CD14-positive monocyte (primary cell): ENCODE measurements around the gene EXT2. TPM values are rescaled to one million over a fixed set of nuclear protein-coding genes. Genes with fewer than 3 reads are reported as not detected.

Experiments
- DNase-seq, 3 donors: peaks; one replicate each; pipeline ENCODE4 v3.0.0-alpha.2; 2011 to 2022
- H2AFZ ChIP-seq: 2 replicates; pipeline ENCODE4 v1.6.0; 2012; ENCODE audit warnings: mild to moderate bottlenecking, low read depth, low read length, inconsistent platforms; ENCODE audit not compliant: insufficient read depth, poor library complexity, severe bottlenecking
- H3K27ac ChIP-seq, 2 donors: 1 replicate in 1 of 2; 2 replicates in 1 of 2; pipeline ENCODE4 v1.5.1; 2012 to 2013; ENCODE audit warnings: low read length in 2 of 2, control low read depth in 1 of 2, inconsistent platforms in 1 of 2, low read depth in 1 of 2, mild to moderate bottlenecking in 1 of 2
- H3K27me3 ChIP-seq, 2 donors: one replicate each; pipeline versions ENCODE4 v1.6.0 to v1.6.1; 2011 to 2013; ENCODE audit warnings: low read length in 2 of 2; ENCODE audit not compliant: control insufficient read depth in 2 of 2, insufficient read depth in 2 of 2
- H3K36me3 ChIP-seq, 2 donors: replicated peaks in 1 of 2; 1 replicate in 1 of 2; 2 replicates in 1 of 2; pipeline versions ENCODE4 v1.5.1 to v1.6.1; 2012 to 2013; ENCODE audit warnings: low read length in 2 of 2, control low read depth in 1 of 2, inconsistent platforms in 1 of 2, mild to moderate bottlenecking in 1 of 2; ENCODE audit not compliant: insufficient read depth in 2 of 2, control insufficient read depth in 1 of 2
- H3K4me1 ChIP-seq, 2 donors: 1 replicate in 1 of 2; 2 replicates in 1 of 2; pipeline versions ENCODE4 v1.5.1 to v1.6.1; 2012 to 2013; ENCODE audit warnings: low read length in 2 of 2, control low read depth in 1 of 2, inconsistent platforms in 1 of 2, mild to moderate bottlenecking in 1 of 2, moderate library complexity in 1 of 2; ENCODE audit not compliant: insufficient read depth in 2 of 2, control insufficient read depth in 1 of 2
- H3K4me2 ChIP-seq: replicated peaks from 2 replicates; pipeline ENCODE3; 2012; ENCODE audit warnings: low read length, moderate library complexity, mild to moderate bottlenecking; ENCODE audit not compliant: poor library complexity, severe bottlenecking; ENCODE audit errors: extremely low read depth
- H3K4me3 ChIP-seq, 3 experiments: fragments of 200-600 bp in 1 of 3; sonication (generic) in 1 of 3; replicated peaks in 1 of 3; 1 replicate in 2 of 3; 2 replicates in 1 of 3; pipeline ENCODE4 v1.5.1; 2011 to 2013; ENCODE audit warnings: low read length in 3 of 3, mild to moderate bottlenecking in 3 of 3, control low read depth in 2 of 3, low read depth in 2 of 3, inconsistent platforms in 1 of 3, moderate library complexity in 1 of 3
- H3K79me2 ChIP-seq: 2 replicates; pipeline ENCODE4 v1.6.0; 2012; ENCODE audit warnings: mild to moderate bottlenecking, control low read depth, inconsistent platforms, low read length, moderate library complexity; ENCODE audit not compliant: insufficient read depth
- H3K9ac ChIP-seq: 2 replicates; pipeline ENCODE4 v1.6.0; 2017; ENCODE audit warnings: low read length, mild to moderate bottlenecking; ENCODE audit not compliant: insufficient read depth, poor library complexity, severe bottlenecking
- H3K9me3 ChIP-seq, 2 donors: replicated peaks in 1 of 2; 1 replicate in 1 of 2; 2 replicates in 1 of 2; pipeline versions ENCODE4 v1.5.1 to v1.6.1; 2012 to 2013; ENCODE audit warnings: low read length in 2 of 2, control low read depth in 1 of 2; ENCODE audit not compliant: control insufficient read depth in 1 of 2, insufficient read depth in 1 of 2
- H4K20me1 ChIP-seq: 2 replicates; pipeline ENCODE4 v1.6.0; 2012; ENCODE audit warnings: mild to moderate bottlenecking, low read length, control low read depth, moderate library complexity; ENCODE audit not compliant: insufficient read depth
- H3K27ac Mint-ChIP-seq, 7 donors: one replicate each; pipeline ENCODE4 v1.8.0; 2020; ENCODE audit warnings: mild to moderate bottlenecking in 7 of 7, mixed read lengths in 7 of 7, moderate library complexity in 6 of 7, inconsistent platforms in 2 of 7
- H3K27me3 Mint-ChIP-seq, 3 donors: one replicate each; pipeline ENCODE4 v1.8.0; 2021 to 2022; ENCODE audit warnings: low read depth in 3 of 3, mild to moderate bottlenecking in 3 of 3, mixed read lengths in 3 of 3, moderate library complexity in 3 of 3, inconsistent platforms in 1 of 3
- H3K36me3 Mint-ChIP-seq, 2 donors: one replicate each; pipeline ENCODE4 v1.8.0; 2020; ENCODE audit warnings: mixed read lengths in 2 of 2, inconsistent platforms in 1 of 2, mild to moderate bottlenecking in 1 of 2
- H3K4me1 Mint-ChIP-seq: one replicate; pipeline ENCODE4 v1.8.0; 2020; ENCODE audit warnings: mild to moderate bottlenecking, mixed read lengths
- H3K4me3 Mint-ChIP-seq, 2 donors: one replicate each; pipeline ENCODE4 v1.8.0; 2020; ENCODE audit warnings: mild to moderate bottlenecking in 2 of 2, mixed read lengths in 2 of 2, moderate library complexity in 1 of 2
- H3K9me3 Mint-ChIP-seq, 7 donors: one replicate each; pipeline ENCODE4 v1.8.0; 2020 to 2022; ENCODE audit warnings: mixed read lengths in 7 of 7, mild to moderate bottlenecking in 6 of 7, moderate library complexity in 6 of 7, inconsistent platforms in 2 of 7
- CTCF ChIP-seq: fragments of 200-600 bp; IDR thresholded peaks from one replicate; pipeline ENCODE4 v1.8.0; 2022; ENCODE audit warnings: antibody characterized with exemption, mild to moderate bottlenecking
- WGBS: methylation state at CpG from one replicate; pipeline ENCODE4 v1.1.5; 2013; ENCODE audit warnings: missing lambda C conversion rate; ENCODE audit not compliant: insufficient coverage; 5-methylcytosine and 5-hydroxymethylcytosine counted together
- intact Hi-C, 2 donors: fragments of 100-400 bp; cut with micrococcal nuclease; formaldehyde crosslinking; loops; one replicate each; pipeline versions ENCODE4 v1.15.0 to v1.15.1; 2023
- polyA plus RNA-seq, 3 donors: library from polyadenylated mRNA; depleted of rRNA in 1 of 3; unstranded in 2 of 3; stranded (reverse) in 1 of 3; fragments of 300-500 nt in 2 of 3; fragments of >200 nt in 1 of 3; fragmentation: Illumina TruSeq in 2 of 3; gene quantifications; 1 replicate in 2 of 3; 2 replicates in 1 of 3; pipeline ENCODE4 v1.2.3, GENCODE V29; 2012 to 2021

EXT2 gene
- polyA plus RNA-seq, 3 donors: 17.2 to 41.1 (median 34.2) TPM

GRCh38 chr11:44271286-44271685 lies 175.8 kb downstream of the EXT2 start:
- 83% methylated on average over 1 of the region's 6 CpGs for WGBS
- Histone ChIP-seq H3K4me2 (no peak overlapping the region), H3K4me3 (no peak overlapping the region), H4K20me1 (no peaks in the 10 kb centered on the region), H3K4me1 (no peaks in the 10 kb centered on the region), H3K27me3 (no peaks in the 10 kb centered on the region), H3K79me2 (no peaks in the 10 kb centered on the region), H3K9ac (no peak overlapping the region), H2AFZ (no peak overlapping the region), H3K9me3 (peaks cover 0 to 3% of the 10 kb centered on the region in 2 donors), H3K27ac (no peak overlapping the region), H3K36me3 (no peaks in the 10 kb centered on the region)
- H3K4me1 Mint-ChIP-seq: no peaks in the 10 kb centered on the region
- no peak for TF ChIP-seq CTCF
- H3K4me3 Mint-ChIP-seq: no peak overlapping the region
- no peak for DNase-seq
- peaks cover 0 to 3% (median 0%) of the 10 kb centered on the region in 7 donors for H3K9me3 Mint-ChIP-seq
- intact Hi-C loops: no loop called here
- peaks cover 0 to 3% (median 2%) of the 10 kb centered on the region in 3 donors for H3K27me3 Mint-ChIP-seq
- no peaks in the 10 kb centered on the region for H3K36me3 Mint-ChIP-seq
- no peak overlapping the region for H3K27ac Mint-ChIP-seq

- no peak overlapping the region for H3K27ac ChIP-seq
- H3K4me1 ChIP-seq: no peaks in the 10 kb centered on the region
- 100% methylated on average over 1 of the region's 1 CpG for WGBS
- no peak for TF ChIP-seq CTCF
- H3K9ac ChIP-seq: no peak overlapping the region
- peaks cover 0 to 3% of the 10 kb centered on the region in 2 donors for H3K9me3 ChIP-seq
- peaks cover 0 to 3% (median 0%) of the 10 kb centered on the region in 7 donors for H3K9me3 Mint-ChIP-seq
- H3K27me3 ChIP-seq: no peaks in the 10 kb centered on the region
- peaks cover 0 to 3% (median 2%) of the 10 kb centered on the region in 3 donors for H3K27me3 Mint-ChIP-seq
- no peaks in the 10 kb centered on the region for H4K20me1 ChIP-seq
- no peak overlapping the region for H3K4me3 ChIP-seq
- H3K79me2 ChIP-seq: no peaks in the 10 kb centered on the region
- no peak overlapping the region for H2AFZ ChIP-seq
- H3K36me3 ChIP-seq: no peaks in the 10 kb centered on the region
- no peaks in the 10 kb centered on the region for H3K36me3 Mint-ChIP-seq
- H3K27ac Mint-ChIP-seq: no peak overlapping the region
- no peak for DNase-seq
- intact Hi-C loops: no loop called here
- no peak overlapping the region for H3K4me2 ChIP-seq
- no peak overlapping the region for H3K4me3 Mint-ChIP-seq
- H3K4me1 Mint-ChIP-seq: peaks cover 2% of the 10 kb centered on the region
Observed at GRCh38 chr11:44274404-44274803, 178.9 kb downstream of the EXT2 start.
